ENCODE measurements around the gene FMN2.

FMN2 gene

DNA sequence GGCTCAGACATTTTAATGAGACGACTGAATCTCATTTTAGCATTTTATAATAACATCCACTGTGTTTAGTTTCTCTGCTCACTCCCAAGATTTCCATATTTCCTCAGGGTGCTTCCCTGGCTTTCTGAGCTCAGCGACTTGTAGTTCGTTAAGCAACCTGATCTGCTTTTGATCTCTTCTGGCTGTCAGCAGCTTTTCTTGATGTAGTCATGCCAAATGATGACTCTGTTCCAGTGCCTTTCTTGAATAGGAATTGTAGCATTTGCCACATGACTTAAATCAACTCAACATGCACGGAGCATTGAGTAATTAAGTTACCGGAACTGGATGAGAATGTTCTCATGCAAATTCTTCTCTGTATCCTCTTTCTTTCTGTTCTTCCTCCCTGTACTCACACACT is 246.1 kb downstream of the FMN2 start:
- Histone ChIP-seq H3K79me2 (ENCODE audit: control insufficient read depth, insufficient read depth, low read length, unreplicated experiment) (no peaks in the 10 kb centered on the region), H3K36me3 (ENCODE audit: insufficient read depth, low read length) (no peaks in the 10 kb centered on the region), H3K4me3 (ENCODE audit: low read depth, low read length) (peak overlapping the region; percentile 41), H3K4me1 (ENCODE audit: control insufficient read depth, insufficient read depth, low read length, unreplicated experiment) (peaks cover 13% of the 10 kb centered on the region), H3K27me3 (ENCODE audit: insufficient read depth, low read length) (no peaks in the 10 kb centered on the region), H2AFZ (ENCODE audit: low read length, unreplicated experiment) (peak overlapping the region; percentile 48), H3K27ac (ENCODE audit: low read depth, low read length) (peak overlapping the region; percentile 90)

DNA sequence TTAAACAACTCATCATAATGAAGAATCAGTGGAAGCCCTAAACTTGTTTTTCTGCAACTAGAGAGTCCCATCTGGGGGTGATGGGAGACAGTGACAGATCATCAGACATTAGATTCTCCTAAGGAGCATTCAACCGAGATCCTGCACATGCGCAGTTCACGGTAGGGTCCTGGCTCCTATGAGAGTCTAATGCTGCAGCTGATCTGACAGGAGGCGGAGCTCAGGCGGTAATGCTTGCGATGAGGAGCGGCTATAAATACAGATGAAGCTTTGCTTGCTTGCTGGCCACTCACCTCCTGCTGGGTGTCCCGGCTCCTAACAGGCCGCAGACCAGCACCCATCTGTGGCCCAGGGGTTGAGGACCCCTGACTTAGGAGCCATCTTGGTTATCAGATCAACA is 247.2 kb downstream of the FMN2 start:
- Histone ChIP-seq H3K4me3 (ENCODE audit: low read depth, low read length) (no peak overlapping the region), H3K27ac (ENCODE audit: low read depth, low read length) (no peak overlapping the region), H3K36me3 (ENCODE audit: insufficient read depth, low read length) (no peaks in the 10 kb centered on the region), H3K79me2 (ENCODE audit: control insufficient read depth, insufficient read depth, low read length, unreplicated experiment) (no peaks in the 10 kb centered on the region), H3K4me1 (ENCODE audit: control insufficient read depth, insufficient read depth, low read length, unreplicated experiment) (peaks cover 13% of the 10 kb centered on the region), H2AFZ (ENCODE audit: low read length, unreplicated experiment) (no peak overlapping the region), H3K27me3 (ENCODE audit: insufficient read depth, low read length) (no peaks in the 10 kb centered on the region)

DNA sequence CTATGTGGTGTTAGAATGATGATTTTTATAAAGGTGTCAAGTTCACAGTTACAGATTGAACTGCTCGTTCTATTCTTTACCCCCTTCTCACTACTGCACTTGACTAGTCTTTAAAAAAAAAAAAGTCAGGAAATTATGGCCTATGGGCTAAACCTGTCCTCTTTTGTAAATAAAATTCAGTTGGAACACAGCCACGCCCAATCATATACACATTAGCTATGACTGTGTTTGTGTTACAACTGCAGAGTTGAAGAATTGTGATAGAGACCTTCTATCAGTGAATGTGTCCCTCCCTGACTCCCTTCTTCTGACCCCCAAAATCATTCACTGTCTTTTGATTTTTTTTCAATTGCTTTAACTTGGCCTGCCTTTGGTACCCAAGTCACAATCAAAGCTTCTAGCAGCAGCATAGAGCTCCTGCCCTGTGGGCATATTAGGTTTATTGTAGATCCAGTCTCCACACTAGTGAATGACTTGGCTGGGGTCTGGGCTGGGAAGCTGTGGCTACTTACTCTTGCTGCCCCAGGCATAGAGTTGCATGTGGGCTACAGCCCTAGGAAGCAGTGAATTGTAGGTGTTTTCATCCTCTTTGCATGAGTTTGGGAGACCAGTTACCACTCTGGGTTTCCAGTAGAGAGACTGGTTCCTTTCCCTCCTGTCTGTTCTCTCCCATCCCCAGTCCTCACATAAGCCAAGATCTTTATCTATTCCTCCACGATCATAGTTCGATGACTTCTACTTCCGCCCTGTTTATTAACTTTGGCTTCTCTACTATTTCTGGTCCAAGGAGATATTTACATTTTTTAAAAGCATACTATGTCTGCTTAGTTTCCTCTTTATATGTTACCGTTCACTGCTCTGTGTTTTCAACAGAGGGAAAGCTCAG is 249.9 kb downstream of the FMN2 start:
- H3K4me3 ChIP-seq (ENCODE audit: low read depth, low read length) = no peak overlapping the region
- H2AFZ ChIP-seq (ENCODE audit: low read length, unreplicated experiment) = no peak overlapping the region
- H3K27me3 ChIP-seq (ENCODE audit: insufficient read depth, low read length) = no peaks in the 10 kb centered on the region
- peaks cover 28% of the 10 kb centered on the region for H3K4me1 ChIP-seq (ENCODE audit: control insufficient read depth, insufficient read depth, low read length, unreplicated experiment)
- H3K79me2 ChIP-seq (ENCODE audit: control insufficient read depth, insufficient read depth, low read length, unreplicated experiment) = no peaks in the 10 kb centered on the region
- no peaks in the 10 kb centered on the region for H3K36me3 ChIP-seq (ENCODE audit: insufficient read depth, low read length)
- H3K27ac ChIP-seq (ENCODE audit: low read depth, low read length) = no peak overlapping the region

DNA sequence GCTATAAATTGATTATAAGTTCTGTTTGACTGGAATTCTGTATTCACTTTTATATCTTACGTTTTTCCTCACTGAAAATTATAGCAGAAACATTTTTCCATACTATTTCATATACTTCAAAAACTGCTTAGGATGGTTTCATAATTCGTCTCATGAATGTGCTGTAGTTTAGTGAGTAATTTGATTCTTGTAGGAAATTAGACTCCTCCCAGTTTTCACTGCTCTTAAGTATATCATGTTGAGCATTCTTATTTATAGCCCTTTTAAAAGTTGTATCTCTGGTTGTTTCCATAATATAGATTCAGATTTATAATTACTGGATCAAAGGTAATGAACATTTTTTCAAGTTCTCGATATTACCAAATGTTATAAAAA is 250.6 kb downstream of the FMN2 start:
- Histone ChIP-seq H3K36me3 (ENCODE audit: insufficient read depth, low read length) (no peaks in the 10 kb centered on the region), H3K27ac (ENCODE audit: low read depth, low read length) (no peak overlapping the region), H3K79me2 (ENCODE audit: control insufficient read depth, insufficient read depth, low read length, unreplicated experiment) (no peaks in the 10 kb centered on the region), H3K27me3 (ENCODE audit: insufficient read depth, low read length) (no peaks in the 10 kb centered on the region), H3K4me3 (ENCODE audit: low read depth, low read length) (no peak overlapping the region), H3K4me1 (ENCODE audit: control insufficient read depth, insufficient read depth, low read length, unreplicated experiment) (peaks cover 27% of the 10 kb centered on the region), H2AFZ (ENCODE audit: low read length, unreplicated experiment) (no peak overlapping the region)

DNA sequence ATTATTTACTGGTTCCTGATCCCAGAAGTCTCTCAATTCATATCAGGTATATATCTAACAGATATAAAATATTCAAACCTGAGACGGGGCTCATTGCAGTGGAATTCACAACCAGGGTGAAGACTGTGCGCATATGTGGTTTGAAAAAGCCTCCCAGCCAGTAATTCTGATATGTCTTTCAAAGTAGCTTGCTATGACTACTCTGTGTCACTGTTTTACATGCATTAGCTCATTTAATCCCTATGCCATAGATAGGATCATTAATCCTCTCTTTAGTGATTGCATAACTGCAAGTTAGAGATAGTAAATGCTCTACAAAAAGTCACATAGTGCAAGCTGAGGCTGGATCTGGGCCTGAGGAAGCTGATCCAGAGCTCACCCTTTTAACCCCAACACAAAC is 251.4 kb downstream of the FMN2 start:
- H3K4me3 ChIP-seq (ENCODE audit: low read depth, low read length) = no peak overlapping the region
- no peaks in the 10 kb centered on the region for H3K79me2 ChIP-seq (ENCODE audit: control insufficient read depth, insufficient read depth, low read length, unreplicated experiment)
- H2AFZ ChIP-seq (ENCODE audit: low read length, unreplicated experiment) = no peak overlapping the region
- no peaks in the 10 kb centered on the region for H3K36me3 ChIP-seq (ENCODE audit: insufficient read depth, low read length)
- no peaks in the 10 kb centered on the region for H3K27me3 ChIP-seq (ENCODE audit: insufficient read depth, low read length)
- H3K4me1 ChIP-seq (ENCODE audit: control insufficient read depth, insufficient read depth, low read length, unreplicated experiment) = peaks cover 20% of the 10 kb centered on the region
- no peak overlapping the region for H3K27ac ChIP-seq (ENCODE audit: low read depth, low read length)

DNA sequence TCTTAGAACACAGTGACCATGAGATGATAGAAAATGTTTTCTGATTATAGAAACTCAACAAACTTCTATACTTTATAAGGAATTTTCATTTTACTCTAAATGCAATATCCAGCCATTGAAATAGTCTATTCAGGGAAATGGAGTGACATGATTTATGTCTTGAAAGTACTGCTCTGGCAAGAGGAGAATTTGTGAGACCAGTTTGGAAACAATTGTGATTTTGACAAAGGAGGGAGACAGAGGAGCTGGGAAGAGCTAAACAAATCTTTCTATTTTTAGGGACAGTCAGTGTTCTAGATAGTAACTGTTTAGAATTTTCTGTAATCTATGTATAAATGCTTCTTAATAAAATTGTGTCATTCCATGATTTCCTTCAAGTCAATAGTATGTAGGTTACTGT is 252.3 kb downstream of the FMN2 start:
- no peak overlapping the region for H3K27ac ChIP-seq (ENCODE audit: low read depth, low read length)
- no peak overlapping the region for H2AFZ ChIP-seq (ENCODE audit: low read length, unreplicated experiment)
- H3K36me3 ChIP-seq (ENCODE audit: insufficient read depth, low read length) = no peaks in the 10 kb centered on the region
- H3K27me3 ChIP-seq (ENCODE audit: insufficient read depth, low read length) = no peaks in the 10 kb centered on the region
- no peak overlapping the region for H3K4me3 ChIP-seq (ENCODE audit: low read depth, low read length)
- no peaks in the 10 kb centered on the region for H3K79me2 ChIP-seq (ENCODE audit: control insufficient read depth, insufficient read depth, low read length, unreplicated experiment)
- H3K4me1 ChIP-seq (ENCODE audit: control insufficient read depth, insufficient read depth, low read length, unreplicated experiment) = peaks cover 17% of the 10 kb centered on the region

DNA sequence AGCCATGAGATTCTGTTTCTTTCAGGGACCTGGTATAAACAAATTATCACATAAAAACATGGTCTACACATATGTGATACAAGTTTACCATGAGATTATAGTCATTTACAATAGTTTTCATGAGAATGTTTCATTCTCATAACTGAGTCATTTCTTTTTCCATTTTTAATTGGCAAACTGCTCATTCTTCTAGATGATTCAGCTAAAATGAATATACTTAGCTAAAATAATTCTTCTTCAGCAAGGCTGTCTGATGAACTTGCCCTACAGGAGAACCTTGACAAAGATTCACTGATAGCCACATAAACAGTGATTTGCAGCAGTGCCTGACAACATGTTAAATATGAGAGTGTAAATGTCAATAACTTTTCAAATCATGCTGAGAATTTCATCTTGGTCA is 253.2 kb downstream of the FMN2 start:
- peaks cover 27% of the 10 kb centered on the region for H3K4me1 ChIP-seq (ENCODE audit: control insufficient read depth, insufficient read depth, low read length, unreplicated experiment)
- peak overlapping the region; percentile 89 for H2AFZ ChIP-seq (ENCODE audit: low read length, unreplicated experiment)
- H3K79me2 ChIP-seq (ENCODE audit: control insufficient read depth, insufficient read depth, low read length, unreplicated experiment) = no peaks in the 10 kb centered on the region
- H3K36me3 ChIP-seq (ENCODE audit: insufficient read depth, low read length) = no peaks in the 10 kb centered on the region
- H3K4me3 ChIP-seq (ENCODE audit: low read depth, low read length) = peak overlapping the region; percentile 27; the same call in 1 of the 2 replicates
- H3K27me3 ChIP-seq (ENCODE audit: insufficient read depth, low read length) = no peaks in the 10 kb centered on the region
- peak overlapping the region; percentile 58 for H3K27ac ChIP-seq (ENCODE audit: low read depth, low read length)

DNA sequence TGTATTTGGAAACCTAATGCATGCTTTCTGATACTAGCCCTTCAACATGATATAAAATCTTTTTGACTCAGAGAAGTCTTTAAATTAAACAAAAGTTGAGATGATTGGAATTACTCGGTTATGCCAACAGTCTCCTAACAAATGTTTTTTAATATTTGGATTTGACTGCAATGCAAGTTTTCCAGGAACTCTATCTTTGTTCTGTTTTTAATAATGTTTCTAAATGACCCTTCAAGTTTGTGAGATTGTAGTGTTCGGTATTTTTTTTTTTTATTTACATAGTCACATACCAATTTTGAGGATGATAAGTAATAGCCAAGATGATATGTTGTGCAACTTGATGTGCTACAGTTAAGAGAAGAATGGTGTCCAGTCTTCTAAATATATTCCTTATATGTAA is 258.0 kb downstream of the FMN2 start:
- Histone ChIP-seq H3K79me2 (ENCODE audit: control insufficient read depth, insufficient read depth, low read length, unreplicated experiment) (no peaks in the 10 kb centered on the region), H3K27ac (ENCODE audit: low read depth, low read length) (peak overlapping the region; percentile 54; the same call in 1 of the 2 replicates), H3K27me3 (ENCODE audit: insufficient read depth, low read length) (no peaks in the 10 kb centered on the region), H2AFZ (ENCODE audit: low read length, unreplicated experiment) (no peak overlapping the region), H3K36me3 (ENCODE audit: insufficient read depth, low read length) (no peaks in the 10 kb centered on the region; the same call in 1 of the 2 replicates), H3K4me3 (ENCODE audit: low read depth, low read length) (no peak overlapping the region), H3K4me1 (ENCODE audit: control insufficient read depth, insufficient read depth, low read length, unreplicated experiment) (peaks cover 44% of the 10 kb centered on the region)

DNA sequence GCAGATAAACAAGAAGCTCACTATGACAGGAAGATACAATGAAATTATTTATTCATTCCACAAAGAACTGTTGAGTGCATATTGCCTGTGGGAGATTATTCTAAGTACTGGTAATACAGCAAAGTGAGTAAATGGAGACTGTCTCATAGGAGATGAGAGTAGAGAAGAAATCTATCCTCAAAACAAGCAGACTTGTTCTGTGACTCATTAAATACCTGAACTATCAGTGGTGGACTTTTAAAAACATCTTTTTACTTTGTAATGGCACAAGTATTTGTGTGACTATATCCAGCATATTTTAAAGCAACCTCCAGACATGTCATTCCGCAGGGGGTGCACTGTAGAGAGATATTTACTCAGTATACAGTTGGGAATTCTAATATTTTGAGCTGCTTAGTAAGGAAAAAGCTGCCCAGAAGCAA is 259.2 kb downstream of the FMN2 start:
- no peak overlapping the region for H3K4me3 ChIP-seq (ENCODE audit: low read depth, low read length)
- H3K27me3 ChIP-seq (ENCODE audit: insufficient read depth, low read length) = no peaks in the 10 kb centered on the region
- peaks cover 42% of the 10 kb centered on the region for H3K4me1 ChIP-seq (ENCODE audit: control insufficient read depth, insufficient read depth, low read length, unreplicated experiment)
- H2AFZ ChIP-seq (ENCODE audit: low read length, unreplicated experiment) = no peak overlapping the region
- no peaks in the 10 kb centered on the region for H3K79me2 ChIP-seq (ENCODE audit: control insufficient read depth, insufficient read depth, low read length, unreplicated experiment)
- H3K36me3 ChIP-seq (ENCODE audit: insufficient read depth, low read length) = no peaks in the 10 kb centered on the region; the same call in 1 of the 2 replicates
- H3K27ac ChIP-seq (ENCODE audit: low read depth, low read length) = peak overlapping the region; percentile 54

DNA sequence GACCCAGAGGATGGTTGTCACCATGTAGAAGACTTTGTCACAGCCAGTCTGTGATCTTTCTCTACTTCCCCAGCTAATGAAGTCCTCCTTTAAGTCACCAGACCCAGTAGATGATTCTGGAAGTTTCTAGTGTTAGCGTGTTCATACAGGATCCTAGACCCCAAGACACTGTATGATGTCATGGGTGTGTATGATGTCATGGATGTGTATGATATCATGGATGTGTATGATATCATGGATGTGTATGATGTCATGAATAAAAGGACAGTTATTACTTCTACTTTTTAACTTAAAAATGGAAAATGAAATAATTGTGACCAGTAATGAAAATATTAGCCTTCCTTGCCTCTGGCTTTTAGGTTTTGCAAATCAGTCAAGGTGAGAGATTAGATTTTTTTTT is 260.0 kb downstream of the FMN2 start:
- H2AFZ ChIP-seq (ENCODE audit: low read length, unreplicated experiment) = no peak overlapping the region
- peak overlapping the region; percentile 54; the same call in 1 of the 2 replicates for H3K27ac ChIP-seq (ENCODE audit: low read depth, low read length)
- H3K4me3 ChIP-seq (ENCODE audit: low read depth, low read length) = no peak overlapping the region
- H3K27me3 ChIP-seq (ENCODE audit: insufficient read depth, low read length) = no peaks in the 10 kb centered on the region
- no peaks in the 10 kb centered on the region for H3K79me2 ChIP-seq (ENCODE audit: control insufficient read depth, insufficient read depth, low read length, unreplicated experiment)
- H3K36me3 ChIP-seq (ENCODE audit: insufficient read depth, low read length) = peaks cover under 1% of the 10 kb centered on the region; the same call in 1 of the 2 replicates
- H3K4me1 ChIP-seq (ENCODE audit: control insufficient read depth, insufficient read depth, low read length, unreplicated experiment) = peaks cover 48% of the 10 kb centered on the region

DNA sequence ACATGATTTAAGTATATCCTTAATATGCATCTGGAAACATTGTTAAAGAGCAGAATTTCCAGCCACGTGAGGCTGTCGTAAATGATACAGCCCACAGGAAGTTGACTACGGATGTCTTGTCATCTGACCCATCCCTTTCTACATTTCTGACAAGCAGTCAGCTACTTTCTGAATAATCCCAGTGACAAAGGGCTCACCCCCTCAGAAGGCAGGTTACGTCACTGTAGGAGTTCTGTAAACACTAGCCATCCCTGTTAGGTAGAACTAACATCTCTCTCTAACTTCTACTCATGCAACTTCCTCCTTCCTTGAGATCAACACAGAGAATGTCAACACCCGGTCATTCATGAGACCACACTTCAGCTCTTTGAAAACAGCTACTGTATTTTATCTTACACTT is 261.1 kb downstream of the FMN2 start:
- Histone ChIP-seq H2AFZ (ENCODE audit: low read length, unreplicated experiment) (no peak overlapping the region), H3K4me3 (ENCODE audit: low read depth, low read length) (no peak overlapping the region), H3K79me2 (ENCODE audit: control insufficient read depth, insufficient read depth, low read length, unreplicated experiment) (no peaks in the 10 kb centered on the region), H3K36me3 (ENCODE audit: insufficient read depth, low read length) (peaks cover 3% of the 10 kb centered on the region; the same call in 1 of the 2 replicates), H3K27me3 (ENCODE audit: insufficient read depth, low read length) (no peaks in the 10 kb centered on the region), H3K27ac (ENCODE audit: low read depth, low read length) (peak overlapping the region; percentile 41), H3K4me1 (ENCODE audit: control insufficient read depth, insufficient read depth, low read length, unreplicated experiment) (peaks cover 48% of the 10 kb centered on the region)

Data from ACC112 (cell line).